SK-N-SH treated with all-trans-retinoic acid at 6 μM for 48 hours (cell line): ENCODE results near the gene DDOST.

Source experiments
- ATAC-seq: fragments of 200-7000 bp; cut with Tn5 transposase; 3 replicates; pipeline ENCODE4 v1.9.1; 2020; ENCODE audit warnings: mild to moderate bottlenecking, moderate library complexity
- ARNTL ChIP-seq: fragments of 450-650 bp; formaldehyde crosslinking; IDR thresholded peaks from 2 replicates; pipeline ENCODE4 v1.5.0; 2020; ENCODE audit warnings: low read depth, mild to moderate bottlenecking, moderate library complexity, borderline replicate concordance
- CREB5 ChIP-seq: fragments of 250-450 bp; sonication (Bioruptor Pico); IDR thresholded peaks from 2 replicates; pipeline ENCODE4 v1.5.1; 2020; ENCODE audit warnings: low read depth, mild to moderate bottlenecking, moderate library complexity
- CSDC2 ChIP-seq: fragments of 250-450 bp; sonication (Bioruptor Pico); IDR thresholded peaks from 2 replicates; pipeline ENCODE4 v1.5.0; 2020; ENCODE audit warnings: mild to moderate bottlenecking, moderate library complexity
- CSRNP3 ChIP-seq: fragments of 250-450 bp; sonication (Bioruptor Pico); IDR thresholded peaks from 2 replicates; pipeline ENCODE4 v1.5.1; 2021; ENCODE audit warnings: mild to moderate bottlenecking, moderate library complexity
- ESRRG ChIP-seq: fragments of 250-450 bp; sonication (Bioruptor Pico); IDR thresholded peaks from 2 replicates; pipeline ENCODE4 v1.6.1; 2021; ENCODE audit warnings: mild to moderate bottlenecking
- GLIS3 ChIP-seq: fragments of 250-450 bp; sonication (Bioruptor Pico); IDR thresholded peaks from 2 replicates; pipeline ENCODE4 v1.5.0; 2020; ENCODE audit warnings: mild to moderate bottlenecking, moderate library complexity
- ISL1 ChIP-seq: fragments of 250-450 bp; sonication (Bioruptor Pico); IDR thresholded peaks from 2 replicates; pipeline ENCODE4 v2.1.2; 2022; ENCODE audit warnings: mild to moderate bottlenecking, moderate library complexity
- OSR1 ChIP-seq: fragments of 250-450 bp; sonication (Bioruptor Pico); IDR thresholded peaks from 2 replicates; pipeline ENCODE4 v1.8.0; 2022; ENCODE audit warnings: moderate library complexity, mild to moderate bottlenecking, inconsistent platforms
- PATZ1 ChIP-seq: fragments of 250-450 bp; sonication (Bioruptor Pico); IDR thresholded peaks from 2 replicates; pipeline ENCODE4 v1.8.0; 2020; ENCODE audit warnings: mild to moderate bottlenecking, moderate library complexity, borderline replicate concordance
- POU6F1 ChIP-seq: fragments of 250-450 bp; sonication (Bioruptor Pico); IDR thresholded peaks from 2 replicates; pipeline ENCODE4 v1.8.0; 2021; ENCODE audit warnings: low read depth, mild to moderate bottlenecking, moderate library complexity, borderline replicate concordance
- PPARA ChIP-seq: fragments of 250-450 bp; sonication (Bioruptor Pico); IDR thresholded peaks from 2 replicates; pipeline ENCODE4 v1.5.0; 2020; ENCODE audit warnings: mild to moderate bottlenecking, borderline replicate concordance
- RARB ChIP-seq: fragments of 250-450 bp; sonication (Bioruptor Pico); IDR thresholded peaks from 2 replicates; pipeline ENCODE4 v1.8.0; 2021; ENCODE audit warnings: mild to moderate bottlenecking, moderate library complexity
- SNAI2 ChIP-seq: fragments of 250-450 bp; sonication (Bioruptor Pico); IDR thresholded peaks from 2 replicates; pipeline ENCODE4 v1.5.0; 2020; ENCODE audit warnings: mild to moderate bottlenecking, moderate library complexity
- TCF4 ChIP-seq: fragments of 250-450 bp; sonication (Bioruptor Pico); IDR thresholded peaks from 2 replicates; pipeline ENCODE4 v1.8.0; 2021; ENCODE audit warnings: mild to moderate bottlenecking, moderate library complexity, borderline replicate concordance
- TOX ChIP-seq: fragments of 250-450 bp; sonication (Bioruptor Pico); IDR thresholded peaks from 2 replicates; pipeline ENCODE4 v1.8.0; 2021; ENCODE audit warnings: mild to moderate bottlenecking, moderate library complexity, borderline replicate concordance
- TSHZ2 ChIP-seq: fragments of 250-450 bp; sonication (Bioruptor Pico); IDR thresholded peaks from 2 replicates; pipeline ENCODE4 v1.5.0; 2020; ENCODE audit warnings: mild to moderate bottlenecking, moderate library complexity
- ZFP3 ChIP-seq: fragments of 250-450 bp; sonication (Bioruptor Pico); IDR thresholded peaks from 2 replicates; pipeline ENCODE4 v1.5.0; 2020; ENCODE audit warnings: mild to moderate bottlenecking, moderate library complexity
- ZFP30 ChIP-seq: fragments of 450-650 bp; formaldehyde crosslinking; IDR thresholded peaks from 2 replicates; pipeline ENCODE4 v1.5.0; 2022; ENCODE audit warnings: mild to moderate bottlenecking, moderate library complexity
- ZNF565 ChIP-seq: fragments of 450-650 bp; formaldehyde crosslinking; conservative IDR thresholded peaks from 2 replicates; pipeline ENCODE4 v1.5.0; 2020; ENCODE audit warnings: low read depth, mild to moderate bottlenecking, moderate library complexity
- ZNF70 ChIP-seq: fragments of 450-650 bp; formaldehyde crosslinking; IDR thresholded peaks from 2 replicates; pipeline ENCODE4 v1.5.0; 2020; ENCODE audit warnings: mild to moderate bottlenecking, moderate library complexity
- ZNF8 ChIP-seq: fragments of 450-650 bp; formaldehyde crosslinking; IDR thresholded peaks from 2 replicates; pipeline ENCODE4 v1.5.0; 2020; ENCODE audit warnings: mild to moderate bottlenecking, moderate library complexity

DDOST gene

GRCh38 chr1:20634065-20634593, 27.0 kb downstream of the DDOST start:
- ATAC-seq = peak; percentile 41
- TF ChIP-seq ESRRG (no peak), TCF4 (CRISPR knock-in tag) (no peak), CSRNP3 (CRISPR knock-in tag) (no peak), SNAI2 (CRISPR knock-in tag) (no peak), ZFP3 (CRISPR knock-in tag) (no peak), ZNF70 (CRISPR knock-in tag) (no peak), CSDC2 (CRISPR knock-in tag) (no peak), RARB (CRISPR knock-in tag) (no peak)

- TF ChIP-seq ZNF8 (CRISPR knock-in tag) (no peak), OSR1 (CRISPR knock-in tag) (no peak), CREB5 (no peak), ZFP30 (CRISPR knock-in tag) (no peak), PATZ1 (CRISPR knock-in tag) (no peak), GLIS3 (CRISPR knock-in tag) (no peak), ISL1 (CRISPR knock-in tag) (no peak), ARNTL (CRISPR knock-in tag) (no peak), SNAI2 (CRISPR knock-in tag) (no peak), ZNF70 (CRISPR knock-in tag) (no peak), PPARA (CRISPR knock-in tag) (no peak), CSRNP3 (CRISPR knock-in tag) (no peak), CSDC2 (CRISPR knock-in tag) (no peak), TSHZ2 (no peak), ZNF565 (CRISPR knock-in tag) (no peak), ZFP3 (CRISPR knock-in tag) (no peak), TOX (no peak), POU6F1 (no peak)
- peak; percentile 92 for ATAC-seq
These were observed 27.7 kb downstream of the DDOST start, which contains the start of gene PINK1 for GRCh38 chr1:20633190-20634064. Gene PINK1, plus strand, starts transcription at chr1:20633458. Its CDS starts 91 bp downstream, at chr1:20633549.
